Measurements from ENCODE around the gene RMC1.

GRCh38 chr18:23553887-23554286, 50.6 kb downstream of the RMC1 start:
- TF ChIP-seq POLR2A (IDR thresholded peaks at IDR 0.05), result no peak
- no peak for TF ChIP-seq CTCF (IDR thresholded peaks at IDR 0.05)
- no peak for TF ChIP-seq POLR2AphosphoS5 (IDR thresholded peaks at IDR 0.05; ENCODE audit: insufficient read depth in 1 of 2, low read depth in 1 of 2)
